A549 (cell line): Measurements from ENCODE around the gene SORCS1. TPM values are rescaled to one million over a fixed set of nuclear protein-coding genes. Genes with fewer than 3 reads are reported as not detected.

Source experiments
- ATAC-seq, 2 experiments: fragments of 200-7000 bp in 1 of 2; fragments of >200 bp in 1 of 2; cut with Nextera tagmentation in 1 of 2; cut with Tn5 transposase in 1 of 2; 3 replicates each; pipeline versions ENCODE4 v1.8.0 to v1.9.1; 2018 to 2020; ENCODE audit warnings: mild to moderate bottlenecking in 1 of 2, moderate library complexity in 1 of 2
- CTCF ChIA-PET: fragments of 300-600 bp; sonication (Branson Sonifier 250); formaldehyde crosslinking; extraction: SDS; loops from one replicate; lab custom pipeline; 2021; ENCODE audit warnings: antibody characterized with exemption, inconsistent platforms; lab: Yijun Ruan, JAX
- POLR2A ChIA-PET: fragments of 350-600 bp; formaldehyde crosslinking; extraction: SDS; loops from one replicate; lab custom pipeline; 2021; ENCODE audit warnings: antibody characterized with exemption, inconsistent platforms; lab: Yijun Ruan, JAX
- DNase-seq, 2 experiments: peaks; one replicate each; pipeline versions ENCODE4 v3.0.0 to v3.0.0-alpha.2; 2011 to 2016; ENCODE audit warnings: low read depth in 1 of 2, low spot score in 1 of 2
- FAIRE-seq: peaks from 2 replicates; lab custom pipeline; 2011; peaks lifted over from hg19 to GRCh38; lab: Jason Lieb, UNC
- H3K27ac ChIP-seq, 2 experiments: fragments of >200 bp; sonication (Bioruptor Twin); formaldehyde crosslinking; 3 replicates each; pipeline ENCODE4 v1.5.1; 2016 to 2017
- H3K4me1 ChIP-seq: fragments of >200 bp; sonication (Bioruptor Twin); formaldehyde crosslinking; 3 replicates; pipeline ENCODE4 v1.6.1; 2016
- H3K4me2 ChIP-seq: fragments of >200 bp; sonication (Bioruptor Twin); formaldehyde crosslinking; 3 replicates; pipeline ENCODE4 v1.6.1; 2016
- H3K4me3 ChIP-seq: fragments of >200 bp; sonication (Bioruptor Twin); formaldehyde crosslinking; 3 replicates; pipeline ENCODE4 v1.5.1; 2016
- H3K9me3 ChIP-seq: fragments of >200 bp; sonication (Bioruptor Twin); formaldehyde crosslinking; 3 replicates; pipeline ENCODE4 v1.6.1; 2016
- BHLHE40 ChIP-seq: IDR thresholded peaks from 2 replicates; pipeline ENCODE4 v1.6.1; 2012; ENCODE audit warnings: low read depth, low read length, inconsistent platforms
- CBX8 ChIP-seq: fragments of 200-600 bp; sonication (generic); IDR thresholded peaks from 2 replicates; pipeline ENCODE4 v1.6.1; 2016
- CEBPB ChIP-seq, 2 experiments: fragments of >200 bp in 1 of 2; sonication (Bioruptor Twin) in 1 of 2; formaldehyde crosslinking in 1 of 2; IDR thresholded peaks; 2 replicates each; pipeline ENCODE4 v1.6.1; 2012 to 2016
- CHD2 ChIP-seq: fragments of 150-350 bp; IDR thresholded peaks from 2 replicates; pipeline ENCODE4 v1.6.1; 2014; ENCODE audit warnings: low read length; ENCODE audit not compliant: partially characterized antibody
- CHD4 ChIP-seq: fragments of 200-600 bp; sonication (generic); IDR thresholded peaks from 2 replicates; pipeline ENCODE4 v1.6.1; 2016; ENCODE audit warnings: antibody characterized with exemption, mild to moderate bottlenecking, borderline replicate concordance
- EHF ChIP-seq: fragments of 250-450 bp; sonication (Bioruptor Pico); IDR thresholded peaks from 2 replicates; pipeline ENCODE4 v1.5.0; 2020; ENCODE audit warnings: mild to moderate bottlenecking
- ESRRA ChIP-seq: fragments of 150-350 bp; IDR thresholded peaks from 2 replicates; pipeline ENCODE4 v1.6.1; 2014; ENCODE audit warnings: mild to moderate bottlenecking, low read length, borderline replicate concordance
- FOSB ChIP-seq: fragments of 250-450 bp; sonication (Bioruptor Pico); IDR thresholded peaks from 2 replicates; pipeline ENCODE4 v1.5.0; 2020; ENCODE audit warnings: mild to moderate bottlenecking, moderate library complexity
- FOXS1 ChIP-seq: fragments of 250-450 bp; sonication (Bioruptor Pico); IDR thresholded peaks from 2 replicates; pipeline ENCODE4 v1.5.0; 2020; ENCODE audit warnings: mild to moderate bottlenecking, moderate library complexity
- GATA3 ChIP-seq: IDR thresholded peaks from 2 replicates; pipeline ENCODE4 v1.6.1; 2012; ENCODE audit warnings: borderline replicate concordance
- HEYL ChIP-seq: fragments of 250-450 bp; sonication (Bioruptor Pico); IDR thresholded peaks from 2 replicates; pipeline ENCODE4 v1.8.0; 2021; ENCODE audit warnings: mild to moderate bottlenecking, moderate library complexity
- HOXA7 ChIP-seq: fragments of 250-450 bp; sonication (Bioruptor Pico); IDR thresholded peaks from 2 replicates; pipeline ENCODE4 v1.5.0; 2020; ENCODE audit warnings: mild to moderate bottlenecking, moderate library complexity
- HOXB5 ChIP-seq: fragments of 250-450 bp; sonication (Bioruptor Pico); IDR thresholded peaks from 2 replicates; pipeline ENCODE4 v1.5.0; 2020; ENCODE audit warnings: mild to moderate bottlenecking, moderate library complexity
- KDM1A ChIP-seq: fragments of 200-600 bp; sonication (generic); IDR thresholded peaks from 2 replicates; pipeline ENCODE4 v1.6.1; 2016; ENCODE audit warnings: low read depth, mild to moderate bottlenecking
- MAFK ChIP-seq: fragments of 450-650 bp; IDR thresholded peaks from 2 replicates; pipeline ENCODE4 v1.6.1; 2014; ENCODE audit not compliant: partially characterized antibody
- MYC ChIP-seq: IDR thresholded peaks from 2 replicates; pipeline ENCODE4 v1.6.1; 2012; ENCODE audit warnings: mild to moderate bottlenecking, inconsistent platforms, low read length, improper control_type of control experiment, borderline replicate concordance
- NFE2L2 ChIP-seq: fragments of 150-350 bp; conservative IDR thresholded peaks from 2 replicates; pipeline ENCODE4 v1.6.1; 2014; ENCODE audit warnings: low read length
- NR3C1 ChIP-seq: fragments of >200 bp; sonication (Bioruptor Twin); formaldehyde crosslinking; IDR thresholded peaks from 3 replicates; pipeline ENCODE4 v1.6.1; 2017
- POLR2AphosphoS2 ChIP-seq: conservative IDR thresholded peaks from 2 replicates; pipeline ENCODE4 v1.6.1; 2012; ENCODE audit warnings: low read length, improper control_type of control experiment, inconsistent platforms
- SMC3 ChIP-seq: fragments of >200 bp; sonication (Bioruptor Twin); formaldehyde crosslinking; IDR thresholded peaks from 3 replicates; pipeline ENCODE4 v1.6.1; 2018; ENCODE audit warnings: inconsistent platforms
- TP53 ChIP-seq: fragments of 250-450 bp; sonication (Bioruptor Pico); IDR thresholded peaks from 2 replicates; pipeline ENCODE4 v1.5.0; 2021; ENCODE audit warnings: mild to moderate bottlenecking, moderate library complexity
- ZNF302 ChIP-seq: fragments of 250-450 bp; sonication (Bioruptor Pico); IDR thresholded peaks from 2 replicates; pipeline ENCODE4 v1.9.0; 2021; ENCODE audit warnings: inconsistent platforms, mild to moderate bottlenecking, moderate library complexity
- ZSCAN20 ChIP-seq: fragments of 250-450 bp; sonication (Bioruptor Pico); IDR thresholded peaks from 2 replicates; pipeline ENCODE4 v1.8.0; 2022; ENCODE audit warnings: mild to moderate bottlenecking, moderate library complexity
- WGBS: methylation state at CpG from one replicate; pipeline ENCODE4 v1.1.6; 2017; ENCODE audit errors: missing lambda C conversion rate; 5-methylcytosine and 5-hydroxymethylcytosine counted together
- polyA plus RNA-seq, 4 experiments: library from polyadenylated mRNA; depleted of rRNA in 3 of 4; stranded (reverse); fragments of >200 nt; fragmentation: RNase III in 1 of 4; extraction: RNeasy Plus Mini Kit Qiagen cat#74134 plus additional on column Dnase treatment in 1 of 4; gene quantifications; 2 replicates in 3 of 4; 3 replicates in 1 of 4; pipeline ENCODE4 v1.2.3, GENCODE V29; 2011 to 2017
- TF ChIP-seq, protein P1 (sequence below): fragments of 250-450 bp; sonication (Bioruptor Pico); IDR thresholded peaks from 2 replicates; pipeline ENCODE4 v1.5.0; 2021; ENCODE audit warnings: mild to moderate bottlenecking, moderate library complexity, borderline replicate concordance
- TF ChIP-seq, protein P2 (sequence below): IDR thresholded peaks from 2 replicates; pipeline ENCODE4 v1.6.1; 2012; ENCODE audit warnings: low read depth, borderline replicate concordance
- TF ChIP-seq, protein P3 (sequence below): IDR thresholded peaks from 2 replicates; pipeline ENCODE4 v1.6.1; 2012
- TF ChIP-seq, protein P4 (sequence below): IDR thresholded peaks from 2 replicates; pipeline ENCODE4 v1.6.1; 2012
- TF ChIP-seq, protein P5 (sequence below): fragments of 450-650 bp; IDR thresholded peaks from 2 replicates; pipeline ENCODE4 v1.6.1; 2014; ENCODE audit warnings: antibody characterized with exemption
- TF ChIP-seq, protein P6 (sequence below): fragments of >200 bp; sonication (Bioruptor Twin); formaldehyde crosslinking; IDR thresholded peaks from 3 replicates; pipeline ENCODE4 v1.6.1; 2016

The SORCS1 gene
- polyA plus RNA-seq, 2 of the 4 experiments (the other 2 are of a cell fraction): not detected

DNA sequence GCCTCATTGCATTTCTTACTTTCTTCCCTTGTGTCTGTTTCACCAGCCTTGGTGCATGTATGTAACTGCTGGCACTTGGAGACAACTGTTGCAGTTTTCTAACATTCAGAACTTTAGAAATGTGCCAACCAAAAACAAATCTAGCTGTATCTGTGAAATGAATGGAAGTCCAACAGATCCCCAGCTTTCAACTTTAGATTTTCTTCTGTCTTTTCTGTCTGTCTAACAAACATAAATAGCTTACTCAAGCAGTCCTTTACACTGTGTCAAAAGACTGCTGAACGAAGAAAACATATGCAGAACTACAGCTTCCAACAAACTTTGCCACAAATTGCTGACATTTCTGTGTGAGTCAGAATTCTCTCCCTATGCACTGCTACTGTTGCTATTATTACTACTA is 30.9 kb downstream of the SORCS1 start (continued):
- no peak for TF ChIP-seq ESRRA

DNA sequence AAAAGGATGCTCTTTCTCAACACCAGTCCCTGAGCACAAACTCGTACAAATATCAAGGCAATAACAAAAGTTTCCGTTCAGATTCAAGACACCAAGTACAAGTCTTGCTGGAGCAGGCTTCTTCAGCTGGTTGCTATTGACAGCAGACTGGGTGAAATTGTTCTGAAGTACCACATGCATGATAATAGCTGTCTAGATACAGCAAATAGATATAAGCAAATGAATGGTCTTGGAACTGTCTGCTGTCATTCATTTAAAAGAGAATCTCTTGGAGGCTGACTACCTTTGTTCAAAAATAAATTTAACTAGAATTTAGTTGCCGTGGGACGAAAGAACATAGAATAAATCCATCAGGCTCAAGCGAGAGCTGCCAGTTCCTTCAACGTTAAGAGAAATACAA is 35.5 kb downstream of the SORCS1 start:
- no peak for TF ChIP-seq EHF (CRISPR knock-in tag)
- no peak for TF ChIP-seq FOSB (CRISPR knock-in tag)
- TF ChIP-seq HOXA7 (CRISPR knock-in tag): no peak
- TF ChIP-seq ZSCAN20 (CRISPR knock-in tag): no peak
- TF ChIP-seq, protein P1, sequence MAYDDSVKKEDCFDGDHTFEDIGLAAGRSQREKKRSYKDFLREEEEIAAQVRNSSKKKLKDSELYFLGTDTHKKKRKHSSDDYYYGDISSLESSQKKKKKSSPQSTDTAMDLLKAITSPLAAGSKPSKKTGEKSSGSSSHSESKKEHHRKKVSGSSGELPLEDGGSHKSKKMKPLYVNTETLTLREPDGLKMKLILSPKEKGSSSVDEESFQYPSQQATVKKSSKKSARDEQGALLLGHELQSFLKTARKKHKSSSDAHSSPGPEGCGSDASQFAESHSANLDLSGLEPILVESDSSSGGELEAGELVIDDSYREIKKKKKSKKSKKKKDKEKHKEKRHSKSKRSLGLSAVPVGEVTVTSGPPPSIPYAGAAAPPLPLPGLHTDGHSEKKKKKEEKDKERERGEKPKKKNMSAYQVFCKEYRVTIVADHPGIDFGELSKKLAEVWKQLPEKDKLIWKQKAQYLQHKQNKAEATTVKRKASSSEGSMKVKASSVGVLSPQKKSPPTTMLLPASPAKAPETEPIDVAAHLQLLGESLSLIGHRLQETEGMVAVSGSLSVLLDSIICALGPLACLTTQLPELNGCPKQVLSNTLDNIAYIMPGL (CRISPR knock-in tag): no peak
- TF ChIP-seq, protein P2, sequence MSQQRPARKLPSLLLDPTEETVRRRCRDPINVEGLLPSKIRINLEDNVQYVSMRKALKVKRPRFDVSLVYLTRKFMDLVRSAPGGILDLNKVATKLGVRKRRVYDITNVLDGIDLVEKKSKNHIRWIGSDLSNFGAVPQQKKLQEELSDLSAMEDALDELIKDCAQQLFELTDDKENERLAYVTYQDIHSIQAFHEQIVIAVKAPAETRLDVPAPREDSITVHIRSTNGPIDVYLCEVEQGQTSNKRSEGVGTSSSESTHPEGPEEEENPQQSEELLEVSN: no peak
- ChIA-PET POLR2A (no interaction called here), CTCF (no interaction called here)
- no peak overlapping the region for H3K4me2 ChIP-seq
- DNase-seq (no peak), FAIRE-seq (no peak), ATAC-seq (no peak)
- no peak overlapping the region for H3K4me3 ChIP-seq
- 9% methylated on average over 6 of the region's 6 CpGs for WGBS
- no peak overlapping the region for H3K27ac ChIP-seq
- H3K9me3 ChIP-seq: no peaks in the 10 kb centered on the region
- H3K4me1 ChIP-seq: no peaks in the 10 kb centered on the region

DNA sequence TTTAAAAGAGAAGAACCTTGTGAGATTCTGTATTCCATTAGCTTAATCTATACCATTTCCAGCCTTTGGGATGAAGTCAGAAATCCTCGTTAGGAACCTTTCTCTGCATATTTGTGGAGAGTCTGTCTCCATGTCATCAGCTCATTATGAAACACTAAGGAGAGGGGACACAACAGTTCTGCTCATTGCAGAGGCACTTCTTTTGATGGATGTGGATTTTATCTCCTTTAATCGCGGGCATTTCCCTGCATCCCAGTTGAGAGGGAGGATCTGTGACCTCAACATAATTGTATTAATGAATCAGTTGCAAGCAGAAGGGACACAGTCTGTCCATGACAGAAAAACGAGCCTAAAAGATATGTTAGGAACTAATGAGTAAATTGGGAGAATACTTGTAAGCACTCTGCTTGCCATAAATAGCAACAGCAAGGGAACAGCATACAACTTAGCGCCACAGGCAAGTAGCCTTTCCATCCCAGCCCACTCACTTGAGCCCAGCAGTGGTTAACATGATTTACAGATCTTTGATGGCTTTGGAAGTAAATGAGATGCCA is 37.9 kb downstream of the SORCS1 start:
- ATAC-seq: no peak
- POLR2A ChIA-PET: no interaction called here

DNA sequence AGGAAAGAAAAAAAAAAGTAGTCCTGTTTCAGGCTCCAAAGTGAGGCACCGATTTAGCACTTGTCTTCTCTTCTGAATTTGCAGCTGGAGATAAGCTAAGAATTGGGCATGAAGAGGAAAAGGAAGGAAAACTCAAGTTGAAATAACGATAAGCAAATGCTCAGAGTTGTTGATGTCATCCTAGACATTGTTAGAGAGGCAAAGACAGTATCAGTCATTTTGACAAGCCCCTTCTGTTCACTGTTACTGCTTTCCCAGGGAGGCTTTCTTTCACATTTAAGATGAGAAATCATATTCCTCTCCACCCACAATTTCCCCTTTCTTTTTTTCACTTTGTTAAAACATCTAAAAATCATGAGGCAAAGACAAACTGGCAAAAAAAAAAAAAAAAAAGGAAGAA is 41.8 kb downstream of the SORCS1 start:
- WGBS: 0% methylated on average over 2 of the region's 2 CpGs
- FAIRE-seq (no peak), DNase-seq (no peak), ATAC-seq (no peak)
- Histone ChIP-seq H3K9me3 (no peaks in the 10 kb centered on the region), H3K27ac (no peak overlapping the region), H3K4me3 (no peak overlapping the region), H3K4me2 (no peak overlapping the region), H3K4me1 (no peaks in the 10 kb centered on the region)
- POLR2A ChIA-PET: no interaction called here
- CTCF ChIA-PET: no interaction called here
- TF ChIP-seq HOXB5 (CRISPR knock-in tag) (no peak), MYC (no peak), HEYL (CRISPR knock-in tag) (no peak), CHD4 (no peak)
- TF ChIP-seq, protein P3, sequence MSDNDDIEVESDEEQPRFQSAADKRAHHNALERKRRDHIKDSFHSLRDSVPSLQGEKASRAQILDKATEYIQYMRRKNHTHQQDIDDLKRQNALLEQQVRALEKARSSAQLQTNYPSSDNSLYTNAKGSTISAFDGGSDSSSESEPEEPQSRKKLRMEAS: no peak
- TF ChIP-seq, protein P4, sequence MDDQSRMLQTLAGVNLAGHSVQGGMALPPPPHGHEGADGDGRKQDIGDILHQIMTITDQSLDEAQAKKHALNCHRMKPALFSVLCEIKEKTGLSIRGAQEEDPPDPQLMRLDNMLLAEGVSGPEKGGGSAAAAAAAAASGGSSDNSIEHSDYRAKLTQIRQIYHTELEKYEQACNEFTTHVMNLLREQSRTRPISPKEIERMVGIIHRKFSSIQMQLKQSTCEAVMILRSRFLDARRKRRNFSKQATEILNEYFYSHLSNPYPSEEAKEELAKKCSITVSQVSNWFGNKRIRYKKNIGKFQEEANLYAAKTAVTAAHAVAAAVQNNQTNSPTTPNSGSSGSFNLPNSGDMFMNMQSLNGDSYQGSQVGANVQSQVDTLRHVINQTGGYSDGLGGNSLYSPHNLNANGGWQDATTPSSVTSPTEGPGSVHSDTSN: no peak
- TF ChIP-seq, protein P5, sequence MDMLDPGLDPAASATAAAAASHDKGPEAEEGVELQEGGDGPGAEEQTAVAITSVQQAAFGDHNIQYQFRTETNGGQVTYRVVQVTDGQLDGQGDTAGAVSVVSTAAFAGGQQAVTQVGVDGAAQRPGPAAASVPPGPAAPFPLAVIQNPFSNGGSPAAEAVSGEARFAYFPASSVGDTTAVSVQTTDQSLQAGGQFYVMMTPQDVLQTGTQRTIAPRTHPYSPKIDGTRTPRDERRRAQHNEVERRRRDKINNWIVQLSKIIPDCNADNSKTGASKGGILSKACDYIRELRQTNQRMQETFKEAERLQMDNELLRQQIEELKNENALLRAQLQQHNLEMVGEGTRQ: no peak
- TF ChIP-seq, protein P6, sequence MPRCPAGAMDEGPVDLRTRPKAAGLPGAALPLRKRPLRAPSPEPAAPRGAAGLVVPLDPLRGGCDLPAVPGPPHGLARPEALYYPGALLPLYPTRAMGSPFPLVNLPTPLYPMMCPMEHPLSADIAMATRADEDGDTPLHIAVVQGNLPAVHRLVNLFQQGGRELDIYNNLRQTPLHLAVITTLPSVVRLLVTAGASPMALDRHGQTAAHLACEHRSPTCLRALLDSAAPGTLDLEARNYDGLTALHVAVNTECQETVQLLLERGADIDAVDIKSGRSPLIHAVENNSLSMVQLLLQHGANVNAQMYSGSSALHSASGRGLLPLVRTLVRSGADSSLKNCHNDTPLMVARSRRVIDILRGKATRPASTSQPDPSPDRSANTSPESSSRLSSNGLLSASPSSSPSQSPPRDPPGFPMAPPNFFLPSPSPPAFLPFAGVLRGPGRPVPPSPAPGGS: no peak

More for the DNA sequence above, 37.9 kb downstream of the SORCS1 start:
- whole genome bisulfite sequencing: 9% methylated on average over 5 of the region's 5 CpGs
- TF ChIP-seq SMC3: no peak
- TF ChIP-seq ZNF302: no peak
- no peak for TF ChIP-seq KDM1A
- no peak for TF ChIP-seq GATA3
- TF ChIP-seq BHLHE40: no peak
- TF ChIP-seq EHF (CRISPR knock-in tag): no peak
- TF ChIP-seq FOXS1: no peak
- TF ChIP-seq HOXB5 (CRISPR knock-in tag): no peak
- no peak for TF ChIP-seq POLR2AphosphoS2
- no peak for TF ChIP-seq CBX8
- TF ChIP-seq CEBPB (IDR thresholded peaks at IDR 0.05): no peak
- TF ChIP-seq MAFK: no peak
- TF ChIP-seq, protein P2: no peak
- TF ChIP-seq NR3C1: no peak
- no peak for TF ChIP-seq TP53
- no peak for TF ChIP-seq NFE2L2
- no peak for TF ChIP-seq FOSB (CRISPR knock-in tag)
- TF ChIP-seq CHD2: no peak
- Histone ChIP-seq H3K4me3 (no peak overlapping the region), H3K27ac (no peak overlapping the region), H3K4me1 (no peaks in the 10 kb centered on the region), H3K9me3 (no peaks in the 10 kb centered on the region), H3K4me2 (no peak overlapping the region)
- FAIRE-seq (no peak), DNase-seq (no peak)
- CTCF ChIA-PET: interaction anchor here (1.0 kb wide), 1 partner anchor 34 kb away, joined by 3 read pairs; no protein-coding TSS in a partner anchor
